ENCODE data around the gene RBFOX1. TPM values are rescaled to one million over a fixed set of nuclear protein-coding genes. Genes with fewer than 3 reads are reported as not detected.

RBFOX1 gene
- total and polyA plus RNA-seq, 2 donors from 2014 or later: 0.24 to 0.66 TPM

DNA sequence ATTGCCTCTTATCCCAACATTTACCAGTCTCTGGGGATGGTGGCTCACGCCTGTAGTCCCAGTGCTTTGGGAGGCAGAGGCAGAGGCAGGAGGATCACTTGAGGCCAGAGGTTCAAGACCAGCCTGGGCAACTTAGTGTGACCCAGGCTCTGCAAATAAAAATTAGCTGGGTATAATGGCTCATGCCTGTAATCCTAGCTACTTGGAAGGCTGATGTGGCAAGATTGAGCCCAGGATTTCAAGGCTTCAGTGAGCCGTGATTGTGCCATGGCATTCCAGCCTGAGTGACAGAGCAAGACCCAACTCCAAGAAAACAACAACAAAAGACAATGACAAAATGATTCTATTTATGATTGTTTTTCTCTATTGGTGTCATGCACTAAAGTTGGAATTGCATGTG is 244.9 kb downstream of the RBFOX1 start:
- intact Hi-C loops (cut with DNase I): no loop called here
- TF ChIP-seq, protein P1, sequence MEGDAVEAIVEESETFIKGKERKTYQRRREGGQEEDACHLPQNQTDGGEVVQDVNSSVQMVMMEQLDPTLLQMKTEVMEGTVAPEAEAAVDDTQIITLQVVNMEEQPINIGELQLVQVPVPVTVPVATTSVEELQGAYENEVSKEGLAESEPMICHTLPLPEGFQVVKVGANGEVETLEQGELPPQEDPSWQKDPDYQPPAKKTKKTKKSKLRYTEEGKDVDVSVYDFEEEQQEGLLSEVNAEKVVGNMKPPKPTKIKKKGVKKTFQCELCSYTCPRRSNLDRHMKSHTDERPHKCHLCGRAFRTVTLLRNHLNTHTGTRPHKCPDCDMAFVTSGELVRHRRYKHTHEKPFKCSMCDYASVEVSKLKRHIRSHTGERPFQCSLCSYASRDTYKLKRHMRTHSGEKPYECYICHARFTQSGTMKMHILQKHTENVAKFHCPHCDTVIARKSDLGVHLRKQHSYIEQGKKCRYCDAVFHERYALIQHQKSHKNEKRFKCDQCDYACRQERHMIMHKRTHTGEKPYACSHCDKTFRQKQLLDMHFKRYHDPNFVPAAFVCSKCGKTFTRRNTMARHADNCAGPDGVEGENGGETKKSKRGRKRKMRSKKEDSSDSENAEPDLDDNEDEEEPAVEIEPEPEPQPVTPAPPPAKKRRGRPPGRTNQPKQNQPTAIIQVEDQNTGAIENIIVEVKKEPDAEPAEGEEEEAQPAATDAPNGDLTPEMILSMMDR (IDR thresholded peaks at IDR 0.05; ENCODE audit: borderline replicate concordance, extremely low read depth, insufficient read depth): no peak
- Histone ChIP-seq H3K9ac (ENCODE audit: low read length in 3 of 3) (no peak overlapping the region), H3K4me3 (ENCODE audit: low read length in 3 of 3) (no peak overlapping the region), H3K4me1 (ENCODE audit: control insufficient read depth in 2 of 3, insufficient read depth in 2 of 3, low read depth in 1 of 3, low read length in 3 of 3) (no peaks in the 10 kb centered on the region), H3K27ac (ENCODE audit: low read depth in 2 of 2, low read length in 2 of 2) (no peak overlapping the region), H3K9me3 (ENCODE audit: control insufficient read depth in 2 of 3, insufficient read depth in 1 of 3, low read length in 3 of 3) (no peaks in the 10 kb centered on the region), H3K27me3 (ENCODE audit: control insufficient read depth, insufficient read depth, low read length) (no peaks in the 10 kb centered on the region), H3K36me3 (ENCODE audit: control insufficient read depth in 2 of 3, insufficient read depth in 3 of 3, low read length in 3 of 3) (no peaks in the 10 kb centered on the region)
- FAIRE-seq (no peak), DNase-seq (no peak)

DNA sequence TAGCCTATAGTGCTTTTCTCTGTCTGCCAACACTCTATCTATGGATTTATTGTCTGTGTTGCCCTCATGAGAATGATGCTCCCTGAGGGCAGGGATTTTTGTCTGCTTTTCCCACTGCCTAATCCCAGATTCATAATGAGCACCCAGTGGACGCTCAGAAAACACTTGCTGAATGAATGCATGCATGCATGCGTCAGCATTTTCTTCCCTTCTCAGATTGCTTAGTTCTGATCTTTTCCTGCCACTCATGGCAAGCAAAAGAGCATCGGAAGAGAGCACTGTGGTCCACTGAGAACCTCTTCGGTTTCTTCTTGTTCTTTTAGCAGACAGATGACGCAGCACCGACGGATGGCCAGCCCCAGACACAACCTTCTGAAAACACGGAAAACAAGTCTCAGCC is 246.8 kb downstream of the RBFOX1 start:
- Histone ChIP-seq H3K27me3 (ENCODE audit: control insufficient read depth, insufficient read depth, low read length) (no peaks in the 10 kb centered on the region), H3K9ac (ENCODE audit: low read length in 3 of 3) (no peak overlapping the region), H3K36me3 (ENCODE audit: control insufficient read depth in 2 of 3, insufficient read depth in 3 of 3, low read length in 3 of 3) (no peaks in the 10 kb centered on the region), H3K4me3 (ENCODE audit: low read length in 3 of 3) (no peak overlapping the region), H3K9me3 (ENCODE audit: control insufficient read depth in 2 of 3, insufficient read depth in 1 of 3, low read length in 3 of 3) (no peaks in the 10 kb centered on the region), H3K27ac (ENCODE audit: low read depth in 2 of 2, low read length in 2 of 2) (no peak overlapping the region), H3K4me1 (ENCODE audit: control insufficient read depth in 2 of 3, insufficient read depth in 2 of 3, low read depth in 1 of 3, low read length in 3 of 3) (no peaks in the 10 kb centered on the region)
- DNase-seq (no peak), FAIRE-seq (no peak)
- TF ChIP-seq, protein P1 (IDR thresholded peaks at IDR 0.05; ENCODE audit: borderline replicate concordance, extremely low read depth, insufficient read depth): no peak
- intact Hi-C loops (cut with DNase I): no loop called here

DNA sequence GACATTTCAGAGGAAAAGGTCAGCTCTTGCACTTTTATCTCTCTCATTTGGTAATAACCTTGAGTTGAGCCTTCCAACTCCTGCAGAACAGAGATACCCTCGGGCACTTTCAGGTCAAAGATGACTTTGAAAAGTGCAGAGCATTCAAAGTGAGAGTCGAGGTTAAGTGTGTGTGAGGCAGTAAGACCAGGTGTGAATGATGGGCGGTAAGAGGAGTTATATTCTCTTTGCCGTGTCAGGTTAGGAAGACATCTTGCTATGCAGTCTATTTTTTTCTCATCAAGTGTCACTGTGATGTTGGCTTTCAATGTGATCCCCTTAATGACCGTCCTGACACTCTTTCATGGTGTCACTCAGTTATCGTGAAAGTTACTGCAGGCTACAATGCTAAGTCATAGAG is 248.5 kb downstream of the RBFOX1 start:
- Histone ChIP-seq H3K9ac (ENCODE audit: low read length in 3 of 3) (no peak overlapping the region), H3K27ac (ENCODE audit: low read depth in 2 of 2, low read length in 2 of 2) (no peak overlapping the region), H3K4me1 (ENCODE audit: control insufficient read depth in 2 of 3, insufficient read depth in 2 of 3, low read depth in 1 of 3, low read length in 3 of 3) (no peaks in the 10 kb centered on the region), H3K4me3 (ENCODE audit: low read length in 3 of 3) (no peak overlapping the region), H3K9me3 (ENCODE audit: control insufficient read depth in 2 of 3, insufficient read depth in 1 of 3, low read length in 3 of 3) (no peaks in the 10 kb centered on the region), H3K36me3 (ENCODE audit: control insufficient read depth in 2 of 3, insufficient read depth in 3 of 3, low read length in 3 of 3) (no peaks in the 10 kb centered on the region), H3K27me3 (ENCODE audit: control insufficient read depth, insufficient read depth, low read length) (no peaks in the 10 kb centered on the region)
- TF ChIP-seq, protein P1 (IDR thresholded peaks at IDR 0.05; ENCODE audit: borderline replicate concordance, extremely low read depth, insufficient read depth): no peak
- DNase-seq: no peak
- intact Hi-C loops (cut with DNase I): no loop called here
- no peak for FAIRE-seq

DNA sequence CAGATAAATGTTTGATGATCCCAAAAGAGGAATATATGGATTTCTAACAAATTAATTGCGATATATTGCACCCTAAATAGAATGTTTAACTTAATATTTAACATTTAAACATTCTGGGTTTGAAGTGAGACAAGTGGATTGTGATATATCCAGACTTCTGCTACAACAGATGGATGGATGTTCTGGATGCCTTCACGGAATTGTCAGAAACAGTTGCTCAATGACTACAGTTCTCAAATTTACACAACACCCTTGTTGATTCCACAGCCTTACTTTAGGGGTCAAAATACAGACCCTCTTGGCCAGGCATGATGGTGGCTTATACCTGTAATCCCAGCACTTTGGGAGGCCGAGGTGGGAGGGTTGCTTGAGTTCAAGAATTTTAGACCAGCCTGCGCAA is 250.8 kb downstream of the RBFOX1 start:
- no peaks in the 10 kb centered on the region for H3K4me1 ChIP-seq (ENCODE audit: control insufficient read depth in 2 of 3, insufficient read depth in 2 of 3, low read depth in 1 of 3, low read length in 3 of 3)
- intact Hi-C loops (cut with DNase I): no loop called here
- FAIRE-seq: no peak
- H3K27ac ChIP-seq (ENCODE audit: low read depth in 2 of 2, low read length in 2 of 2): no peak overlapping the region
- H3K9me3 ChIP-seq (ENCODE audit: control insufficient read depth in 2 of 3, insufficient read depth in 1 of 3, low read length in 3 of 3): no peaks in the 10 kb centered on the region
- no peaks in the 10 kb centered on the region for H3K36me3 ChIP-seq (ENCODE audit: control insufficient read depth in 2 of 3, insufficient read depth in 3 of 3, low read length in 3 of 3)
- DNase-seq: no peak
- TF ChIP-seq, protein P1 (IDR thresholded peaks at IDR 0.05; ENCODE audit: borderline replicate concordance, extremely low read depth, insufficient read depth): no peak
- no peak overlapping the region for H3K9ac ChIP-seq (ENCODE audit: low read length in 3 of 3)
- H3K27me3 ChIP-seq (ENCODE audit: control insufficient read depth, insufficient read depth, low read length): no peaks in the 10 kb centered on the region
- no peak overlapping the region for H3K4me3 ChIP-seq (ENCODE audit: low read length in 3 of 3)
